ENCODE measurements around the gene VGLL1.

Gene VGLL1

GRCh38 chrX:136555694-136556093 is 23.7 kb downstream of the VGLL1 start:
- no peak for DNase-seq

- DNase-seq, result no peak
Measured at GRCh38 chrX:136572030-136572429, 40.0 kb downstream of the VGLL1 start.

GRCh38 chrX:136574548-136574947 is 42.5 kb downstream of the VGLL1 start:
- no peak for DNase-seq

GRCh38 chrX:136577552-136577951 is 45.5 kb downstream of the VGLL1 start:
- peak; percentile 51 for DNase-seq

- no peak for DNase-seq
Measured at GRCh38 chrX:136580316-136580715, 48.3 kb downstream of the VGLL1 start.

- no peak for DNase-seq
Measured at GRCh38 chrX:136582624-136583023, 50.6 kb downstream of the VGLL1 start.

GRCh38 chrX:136584545-136584944 is 52.5 kb downstream of the VGLL1 start:
- no peak for DNase-seq

- no peak for DNase-seq
Measured at GRCh38 chrX:136585262-136585661, 53.2 kb downstream of the VGLL1 start.

GRCh38 chrX:136585960-136586359 is 53.9 kb downstream of the VGLL1 start:
- no peak for DNase-seq

GRCh38 chrX:136586386-136586785 is 54.4 kb downstream of the VGLL1 start:
- DNase-seq, result no peak

GRCh38 chrX:136587532-136587931 is 55.5 kb downstream of the VGLL1 start:
- DNase-seq, result no peak

GRCh38 chrX:136588036-136588435 is 56.0 kb downstream of the VGLL1 start:
- no peak for DNase-seq

- no peak for DNase-seq
Measured at GRCh38 chrX:136589966-136590365, 58.0 kb downstream of the VGLL1 start.

- DNase-seq, result no peak
Measured at GRCh38 chrX:136597356-136597755, 65.3 kb downstream of the VGLL1 start.

- DNase-seq, result no peak
Measured at GRCh38 chrX:136597954-136598353, 65.9 kb downstream of the VGLL1 start.

- no peak for DNase-seq
Measured at GRCh38 chrX:136598631-136599030, 66.6 kb downstream of the VGLL1 start.

GRCh38 chrX:136600059-136600458 is 68.0 kb downstream of the VGLL1 start:
- no peak for DNase-seq

Measured in right hindlimb (tissue), 1 donor.